ENCODE results near the gene CLIC1. TPM values are rescaled to one million over a fixed set of nuclear protein-coding genes. Genes with fewer than 3 reads are reported as not detected.

CLIC1 gene
- total RNA-seq, 1 experiment from 2014 or later = 374 TPM

DNA sequence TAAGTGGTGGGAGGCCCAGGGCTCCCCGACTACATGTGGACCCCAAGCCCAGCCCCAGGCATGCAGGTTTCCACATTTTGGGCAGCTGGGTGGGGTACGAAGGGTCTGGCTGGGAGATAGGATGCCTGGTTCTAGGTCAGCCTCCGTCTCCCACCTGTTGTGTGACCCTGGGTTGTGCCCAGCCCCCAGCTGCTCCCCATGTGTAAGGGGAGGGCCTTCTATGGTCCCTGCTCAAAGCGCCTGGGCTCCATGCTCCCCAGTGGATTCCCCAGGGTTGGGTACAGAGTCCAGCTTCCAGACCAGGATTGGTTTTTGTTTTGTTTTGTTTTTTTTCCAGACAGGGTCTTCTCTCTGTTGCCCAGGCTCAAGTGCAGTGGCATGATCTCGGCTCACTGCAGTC lies 41.9 kb upstream of the CLIC1 start:
- no peaks in the 10 kb centered on the region for H3K27me3 Mint-ChIP-seq (ENCODE audit: insufficient read depth, unreplicated experiment)
- Histone ChIP-seq H3K4me1 (peaks cover 17% of the 10 kb centered on the region), H3K4me3 (ENCODE audit: low read depth, low read length) (no peak overlapping the region), H3K9me3 (no peaks in the 10 kb centered on the region), H3K27me3 (replicated peaks; ENCODE audit: control insufficient read depth, insufficient read depth, low read length) (no peaks in the 10 kb centered on the region), H3K36me3 (ENCODE audit: control insufficient read depth, insufficient read depth, low read length) (no peaks in the 10 kb centered on the region)
- CTCF ChIA-PET = no interaction called here
- no peak for DNase-seq
- peaks cover 5% of the 10 kb centered on the region for H3K4me1 Mint-ChIP-seq (ENCODE audit: low read depth, unreplicated experiment)
- no peaks in the 10 kb centered on the region for H3K9me3 Mint-ChIP-seq (ENCODE audit: unreplicated experiment)
- intact Hi-C loops (cut with micrococcal nuclease; ENCODE audit: unreplicated experiment) = no loop called here
- TF ChIP-seq, protein P1, sequence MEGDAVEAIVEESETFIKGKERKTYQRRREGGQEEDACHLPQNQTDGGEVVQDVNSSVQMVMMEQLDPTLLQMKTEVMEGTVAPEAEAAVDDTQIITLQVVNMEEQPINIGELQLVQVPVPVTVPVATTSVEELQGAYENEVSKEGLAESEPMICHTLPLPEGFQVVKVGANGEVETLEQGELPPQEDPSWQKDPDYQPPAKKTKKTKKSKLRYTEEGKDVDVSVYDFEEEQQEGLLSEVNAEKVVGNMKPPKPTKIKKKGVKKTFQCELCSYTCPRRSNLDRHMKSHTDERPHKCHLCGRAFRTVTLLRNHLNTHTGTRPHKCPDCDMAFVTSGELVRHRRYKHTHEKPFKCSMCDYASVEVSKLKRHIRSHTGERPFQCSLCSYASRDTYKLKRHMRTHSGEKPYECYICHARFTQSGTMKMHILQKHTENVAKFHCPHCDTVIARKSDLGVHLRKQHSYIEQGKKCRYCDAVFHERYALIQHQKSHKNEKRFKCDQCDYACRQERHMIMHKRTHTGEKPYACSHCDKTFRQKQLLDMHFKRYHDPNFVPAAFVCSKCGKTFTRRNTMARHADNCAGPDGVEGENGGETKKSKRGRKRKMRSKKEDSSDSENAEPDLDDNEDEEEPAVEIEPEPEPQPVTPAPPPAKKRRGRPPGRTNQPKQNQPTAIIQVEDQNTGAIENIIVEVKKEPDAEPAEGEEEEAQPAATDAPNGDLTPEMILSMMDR (IDR thresholded peaks at IDR 0.05; ENCODE audit: insufficient read depth in 1 of 2, low read depth in 1 of 2, low read length in 1 of 2, severe bottlenecking in 1 of 2, unreplicated experiment in 1 of 2) = no peak
- no TSS peak for BruUV-seq (replicated peaks)
- H3K36me3 Mint-ChIP-seq (ENCODE audit: insufficient read depth, unreplicated experiment) = peaks cover 40% of the 10 kb centered on the region
- POLR2A ChIA-PET = no interaction called here
- peak overlapping the region; percentile 59 for H3K27ac Mint-ChIP-seq (ENCODE audit: unreplicated experiment)
- no peak overlapping the region for H3K4me3 Mint-ChIP-seq (ENCODE audit: unreplicated experiment)

DNA sequence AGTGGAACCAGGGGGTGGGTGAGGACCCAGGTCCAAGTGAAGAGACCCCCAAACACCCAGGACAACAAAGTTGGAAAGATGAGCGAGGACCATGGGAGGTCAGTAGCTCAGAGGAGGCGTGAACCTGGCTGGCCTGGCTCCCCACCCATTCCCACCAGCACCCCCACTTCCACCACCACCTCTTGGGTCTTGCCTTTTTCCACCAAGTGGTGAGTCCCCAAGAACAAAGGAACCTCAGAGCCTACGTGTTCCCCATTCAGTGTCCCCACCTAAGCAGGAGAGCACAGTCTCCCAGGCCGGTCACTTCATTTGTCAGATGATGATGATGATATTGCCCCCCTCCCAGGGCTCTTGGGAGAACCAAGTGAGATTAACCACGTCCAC lies 41.3 kb upstream of the CLIC1 start:
- no peak for DNase-seq
- Histone ChIP-seq H3K9me3 (no peaks in the 10 kb centered on the region), H3K27me3 (replicated peaks; ENCODE audit: control insufficient read depth, insufficient read depth, low read length) (no peaks in the 10 kb centered on the region), H3K4me1 (peaks cover 23% of the 10 kb centered on the region), H3K36me3 (ENCODE audit: control insufficient read depth, insufficient read depth, low read length) (no peaks in the 10 kb centered on the region), H3K4me3 (ENCODE audit: low read depth, low read length) (no peak overlapping the region)
- intact Hi-C loops (cut with micrococcal nuclease; ENCODE audit: unreplicated experiment) = loop anchor here (1.0 kb wide), 1 partner anchor 14 kb away; no protein-coding TSS in a partner anchor
- peak overlapping the region; percentile 59 for H3K27ac Mint-ChIP-seq (ENCODE audit: unreplicated experiment)
- no TSS peak for BruUV-seq (replicated peaks)
- TF ChIP-seq, protein P1 (IDR thresholded peaks at IDR 0.05; ENCODE audit: insufficient read depth in 1 of 2, low read depth in 1 of 2, low read length in 1 of 2, severe bottlenecking in 1 of 2, unreplicated experiment in 1 of 2) = no peak
- ChIA-PET CTCF (no interaction called here), POLR2A (interaction anchor here (0.5 to 0.7 kb wide), 2 partner anchors 29 to 117 kb away, joined by 3 to 5 read pairs; partner anchors contain the start of genes C6orf47 and LSM2)
- peaks cover 5% of the 10 kb centered on the region for H3K4me1 Mint-ChIP-seq (ENCODE audit: low read depth, unreplicated experiment)
- no peaks in the 10 kb centered on the region for H3K27me3 Mint-ChIP-seq (ENCODE audit: insufficient read depth, unreplicated experiment)
- H3K9me3 Mint-ChIP-seq (ENCODE audit: unreplicated experiment) = no peaks in the 10 kb centered on the region
- peaks cover 35% of the 10 kb centered on the region for H3K36me3 Mint-ChIP-seq (ENCODE audit: insufficient read depth, unreplicated experiment)
- no peak overlapping the region for H3K4me3 Mint-ChIP-seq (ENCODE audit: unreplicated experiment)

DNA sequence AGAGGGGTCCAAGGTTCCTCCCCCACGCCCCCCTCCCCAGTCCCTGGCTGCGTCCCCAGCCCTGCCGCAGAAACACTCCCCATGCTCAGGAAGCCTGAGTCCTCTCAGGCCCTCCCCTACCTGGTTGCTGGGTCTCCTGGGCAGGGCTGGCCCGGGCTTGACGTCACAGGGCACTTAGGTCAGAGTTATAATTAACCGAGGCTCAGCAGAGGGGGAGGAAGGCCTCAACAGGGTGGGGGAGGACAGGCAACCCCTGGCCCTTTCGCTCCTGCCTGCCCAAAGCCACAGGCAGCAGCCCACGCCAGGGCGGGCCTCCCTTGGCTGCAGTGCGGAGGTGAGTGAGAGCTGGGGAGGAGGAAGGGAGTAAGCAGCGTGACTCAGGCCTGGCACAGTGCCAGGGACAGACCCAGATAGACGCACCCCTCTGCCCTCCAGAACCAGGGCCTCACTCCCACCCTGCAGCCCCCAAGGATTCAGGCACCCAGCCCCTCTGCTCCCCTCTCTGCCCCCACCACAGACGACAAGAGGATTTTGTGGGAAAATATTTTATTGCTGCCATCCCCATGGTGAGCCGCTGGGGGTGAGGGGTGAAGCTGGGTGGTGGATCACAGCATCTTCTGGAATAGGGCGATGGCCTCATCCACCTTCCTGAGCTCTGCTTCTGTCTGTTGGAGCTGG lies 40.8 kb upstream of the CLIC1 start, which contains the start of gene VWA7:
VWA7 (minus strand) TSS at position 340 of the 678 bp plus-strand sequence. CDS start 549 bp downstream, outside the sequence.
- H3K27me3 ChIP-seq (replicated peaks; ENCODE audit: control insufficient read depth, insufficient read depth, low read length) = no peaks in the 10 kb centered on the region
- H3K4me1 ChIP-seq = peaks cover 23% of the 10 kb centered on the region
- ChIA-PET CTCF (no interaction called here), POLR2A (interaction anchor here (0.5 to 0.7 kb wide), 2 partner anchors 30 to 117 kb away, joined by 3 to 5 read pairs; partner anchors contain the start of genes C6orf47 and LSM2)
- TF ChIP-seq, protein P1 (IDR thresholded peaks at IDR 0.05; ENCODE audit: insufficient read depth in 1 of 2, low read depth in 1 of 2, low read length in 1 of 2, severe bottlenecking in 1 of 2, unreplicated experiment in 1 of 2) = no peak
- peak; percentile 69 to 85 for DNase-seq
- H3K36me3 Mint-ChIP-seq (ENCODE audit: insufficient read depth, unreplicated experiment) = peaks cover 30% of the 10 kb centered on the region
- no peak within 1 kb of the TSS for H3K4me3 Mint-ChIP-seq (ENCODE audit: unreplicated experiment)
- no TSS peak for BruUV-seq (replicated peaks)
- no peaks in the 10 kb centered on the region for H3K27me3 Mint-ChIP-seq (ENCODE audit: insufficient read depth, unreplicated experiment)
- H3K9me3 ChIP-seq = no peaks in the 10 kb centered on the region
- no peaks in the 10 kb centered on the region for H3K9me3 Mint-ChIP-seq (ENCODE audit: unreplicated experiment)
- peaks cover 5% of the 10 kb centered on the region for H3K4me1 Mint-ChIP-seq (ENCODE audit: low read depth, unreplicated experiment)
- peak within 1 kb of the TSS; percentile 59 for H3K27ac Mint-ChIP-seq (ENCODE audit: unreplicated experiment)
- intact Hi-C loops (cut with micrococcal nuclease; ENCODE audit: unreplicated experiment) = loop anchor here (1.0 kb wide), 1 partner anchor 14 kb away; no protein-coding TSS in a partner anchor
- H3K4me3 ChIP-seq (ENCODE audit: low read depth, low read length) = no peak within 1 kb of the TSS
- H3K36me3 ChIP-seq (ENCODE audit: control insufficient read depth, insufficient read depth, low read length) = no peaks in the 10 kb centered on the region
